NB4 (cell line): ENCODE measurements around the gene GPATCH8.
"Not testable (repeated sequence)": the region's sequence is repeated elsewhere in the genome, so short reads cannot be mapped to it uniquely, and the experiment has no call there.

Experiments used
- DNase-seq: peaks from one replicate; pipeline ENCODE4 v3.0.0; 2010; ENCODE audit warnings: low read depth
- H3K4me3 ChIP-seq: one replicate; pipeline ENCODE4 v1.5.1; 2011; ENCODE audit warnings: mild to moderate bottlenecking, low read depth, low read length, moderate library complexity
- CTCF ChIP-seq: IDR thresholded peaks from one replicate; pipeline ENCODE4 v1.5.1; 2012; ENCODE audit warnings: low read depth, low read length
- MAX ChIP-seq: IDR thresholded peaks from 2 replicates; pipeline ENCODE4 v1.6.1; 2011; ENCODE audit warnings: low read depth, low read length
- MYC ChIP-seq: IDR thresholded peaks from 2 replicates; pipeline ENCODE4 v1.6.1; 2011; ENCODE audit warnings: low read depth, low read length
- POLR2A ChIP-seq: IDR thresholded peaks from 2 replicates; pipeline ENCODE4 v1.6.1; 2011; ENCODE audit warnings: mild to moderate bottlenecking; ENCODE audit not compliant: insufficient read length; ENCODE audit errors: extremely low read depth

Gene GPATCH8

GRCh38 chr17:44374306-44375195, 128.7 kb downstream of the GPATCH8 start:
- H3K4me3 ChIP-seq: no peak overlapping the region
- TF ChIP-seq CTCF (no peak), POLR2A (no peak), MYC (no peak), MAX (no peak)
- DNase-seq: no peak

- no peak for TF ChIP-seq MAX
- TF ChIP-seq MYC: no peak
- TF ChIP-seq CTCF: no peak
- TF ChIP-seq POLR2A: no peak
- no peak for DNase-seq
- H3K4me3 ChIP-seq: no peak overlapping the region
Measured at GRCh38 chr17:44372036-44372435, 131.2 kb downstream of the GPATCH8 start.

- DNase-seq, H3K4me3 ChIP-seq: not testable (repeated sequence)
Measured at GRCh38 chr17:44369414-44370023, 133.7 kb downstream of the GPATCH8 start.

- not testable (repeated sequence) for DNase-seq, H3K4me3 ChIP-seq
Measured at GRCh38 chr17:44368391-44369243, 134.6 kb downstream of the GPATCH8 start.

GRCh38 chr17:44367231-44367979, 135.8 kb downstream of the GPATCH8 start:
- no peak for DNase-seq
- no peak for TF ChIP-seq POLR2A
- no peak for TF ChIP-seq CTCF
- no peak for TF ChIP-seq MYC
- no peak for TF ChIP-seq MAX
- H3K4me3 ChIP-seq: no peak overlapping the region

GRCh38 chr17:44365051-44365450, 138.2 kb downstream of the GPATCH8 start:
- H3K4me3 ChIP-seq, DNase-seq: not testable (repeated sequence)

GRCh38 chr17:44363613-44364159, 139.5 kb downstream of the GPATCH8 start, which contains the start of gene FAM171A2:
FAM171A2 (minus strand) TSS chr17:44363853; CDS start chr17:44363714, 139 bp downstream.
- peak; percentile 78 for DNase-seq
- H3K4me3 ChIP-seq: peak within 1 kb of the TSS; percentile 25
- peak; percentile 24 for TF ChIP-seq CTCF
- TF ChIP-seq POLR2A: peak; percentile 23
- TF ChIP-seq MAX: no peak
- TF ChIP-seq MYC: no peak
